Gastrocnemius medialis (tissue), 4 donors: ENCODE measurements around the gene CCDC13. TPM values are rescaled to one million over a fixed set of nuclear protein-coding genes. Genes with fewer than 3 reads are reported as not detected.

Source experiments
- ATAC-seq, 2 donors: fragments of 150-250 bp; one replicate each; pipeline ENCODE4 v1.9.1; 2016
- DNase-seq, 2 donors: peaks; one replicate each; pipeline ENCODE4 v3.0.0-alpha.2; 2019
- H3K27ac ChIP-seq, 4 donors: fragments of 200-600 bp; sonication (generic); 1 replicate in 1 of 4; 2 replicates in 3 of 4; pipeline ENCODE4 v1.5.1; 2016 to 2018; ENCODE audit warnings: mild to moderate bottlenecking in 2 of 4, moderate library complexity in 1 of 4
- H3K27me3 ChIP-seq, 3 donors: fragments of 200-600 bp; sonication (generic) in 2 of 3; 1 replicate in 1 of 3; 2 replicates in 2 of 3; pipeline versions ENCODE4 v1.5.1 to v1.6.0; 2016 to 2019; ENCODE audit warnings: mild to moderate bottlenecking in 1 of 3, moderate library complexity in 1 of 3
- H3K36me3 ChIP-seq, 2 donors: fragments of 200-600 bp; sonication (generic) in 1 of 2; one replicate each; pipeline ENCODE4 v1.5.1; 2017 to 2018
- H3K4me1 ChIP-seq, 2 donors: fragments of 200-600 bp; sonication (generic) in 1 of 2; one replicate each; pipeline ENCODE4 v1.5.1; 2016 to 2017; ENCODE audit warnings: mild to moderate bottlenecking in 2 of 2
- H3K4me3 ChIP-seq, 4 donors: fragments of 200-600 bp; sonication (generic) in 3 of 4; 1 replicate in 1 of 4; 2 replicates in 3 of 4; pipeline ENCODE4 v1.5.1; 2016 to 2019; ENCODE audit warnings: mild to moderate bottlenecking in 2 of 4
- H3K9me3 ChIP-seq, 3 donors: fragments of 200-600 bp; sonication (generic) in 2 of 3; 1 replicate in 1 of 3; 2 replicates in 2 of 3; pipeline ENCODE4 v1.5.1; 2016 to 2019
- CTCF ChIP-seq, 5 experiments: fragments of 450-650 bp in 3 of 5; fragments of 200-600 bp in 2 of 5; sonication (generic) in 2 of 5; IDR thresholded peaks in 4 of 5; conservative IDR thresholded peaks in 1 of 5; 1 replicate in 4 of 5; 2 replicates in 1 of 5; pipeline ENCODE4 v1.5.1; 2016 to 2019; ENCODE audit warnings: antibody characterized with exemption in 5 of 5, mild to moderate bottlenecking in 3 of 5, moderate library complexity in 3 of 5
- POLR2A ChIP-seq, 2 donors: fragments of 450-650 bp; IDR thresholded peaks; one replicate each; pipeline ENCODE4 v1.6.1; 2017; ENCODE audit warnings: antibody characterized with exemption in 2 of 2, mild to moderate bottlenecking in 2 of 2, moderate library complexity in 2 of 2
- in situ Hi-C, 4 donors: fragments of 200-750 bp; cut with MboI; loops; one replicate each; pipeline versions ENCODE4 v1.15.0 to v1.8.0; 2017; ENCODE audit warnings: low sequenced_read_pairs in 4 of 4
- intact Hi-C: fragments of 100-400 bp; cut with DNase I; formaldehyde crosslinking; loops from one replicate; pipeline ENCODE4 v1.15.1; 2023; ENCODE audit warnings: low total_unique reads
- total RNA-seq, 4 donors: library from RNA; depleted of rRNA; stranded (reverse); fragments of >200 nt; gene quantifications; one replicate each; pipeline versions ENCODE4 v1.1.0 to v1.2.3, GENCODE V29; 2016

The CCDC13 gene
- total RNA-seq, 4 donors from 2014 or later, result 0.12 to 1.5 (median 1.1) TPM

- Histone ChIP-seq H3K27ac (no peak overlapping the region), H3K4me3 (no peak overlapping the region), H3K9me3 (no peaks in the 10 kb centered on the region), H3K36me3 (peaks cover 0 to 24% of the 10 kb centered on the region in 2 donors), H3K4me1 (peaks cover 2 to 15% of the 10 kb centered on the region in 2 donors), H3K27me3 (no peaks in the 10 kb centered on the region)
- DNase-seq, result no peak
- no peak for ATAC-seq
- no peak for TF ChIP-seq CTCF (IDR thresholded peaks at IDR 0.05 in 4 of 5, conservative IDR thresholded peaks at IDR 0.05 in 1 of 5)
- TF ChIP-seq POLR2A (IDR thresholded peaks at IDR 0.05), result no peak
- in situ Hi-C loops, result no loop called here
- intact Hi-C loops, result no loop called here
These were observed 22.6 kb upstream of the CCDC13 start for GRCh38 chr3:42795621-42796181.

- Histone ChIP-seq H3K36me3 (peaks cover 0 to 38% of the 10 kb centered on the region in 2 donors), H3K4me3 (no peak overlapping the region), H3K4me1 (no peaks in the 10 kb centered on the region), H3K27ac (no peak overlapping the region), H3K9me3 (no peaks in the 10 kb centered on the region), H3K27me3 (no peaks in the 10 kb centered on the region)
- DNase-seq (no peak), ATAC-seq (no peak)
- intact Hi-C loops (no loop called here), in situ Hi-C loops (no loop called here)
- TF ChIP-seq CTCF (IDR thresholded peaks at IDR 0.05 in 4 of 5, conservative IDR thresholded peaks at IDR 0.05 in 1 of 5) (no peak), POLR2A (IDR thresholded peaks at IDR 0.05) (no peak)
These were observed 17.7 kb upstream of the CCDC13 start for GRCh38 chr3:42790714-42791229.

GRCh38 chr3:42786631-42787030 lies 13.6 kb upstream of the CCDC13 start:
- intact Hi-C loops, result no loop called here
- TF ChIP-seq CTCF (IDR thresholded peaks at IDR 0.05 in 4 of 5, conservative IDR thresholded peaks at IDR 0.05 in 1 of 5) (no peak), POLR2A (IDR thresholded peaks at IDR 0.05) (no peak)
- Histone ChIP-seq H3K4me3 (no peak overlapping the region), H3K27ac (no peak overlapping the region), H3K4me1 (no peaks in the 10 kb centered on the region), H3K36me3 (peaks cover 0 to 47% of the 10 kb centered on the region in 2 donors), H3K9me3 (no peaks in the 10 kb centered on the region), H3K27me3 (no peaks in the 10 kb centered on the region)
- in situ Hi-C loops, result loop anchor here (5.0 to 10.0 kb wide), 3 partner anchors 48 to 98 kb away; no protein-coding TSS in a partner anchor
- ATAC-seq, result no peak
- DNase-seq, result no peak

- H3K27ac ChIP-seq, result no peak overlapping the region
- in situ Hi-C loops (loop anchor here (5.0 to 10.0 kb wide), 3 partner anchors 49 to 99 kb away; no protein-coding TSS in a partner anchor), intact Hi-C loops (no loop called here)
- no peak overlapping the region for H3K4me3 ChIP-seq
- no peaks in the 10 kb centered on the region for H3K4me1 ChIP-seq
- ATAC-seq (no peak), DNase-seq (no peak)
- H3K9me3 ChIP-seq, result no peaks in the 10 kb centered on the region
- H3K27me3 ChIP-seq, result no peaks in the 10 kb centered on the region
- TF ChIP-seq CTCF (IDR thresholded peaks at IDR 0.05 in 4 of 5, conservative IDR thresholded peaks at IDR 0.05 in 1 of 5) (no peak), POLR2A (IDR thresholded peaks at IDR 0.05) (no peak)
- peaks cover 0 to 43% of the 10 kb centered on the region in 2 donors for H3K36me3 ChIP-seq
These were observed 13.2 kb upstream of the CCDC13 start for GRCh38 chr3:42786212-42786611.
